Activated CD4-positive, alpha-beta memory T cell treated with anti-CD3 and anti-CD28 coated beads, Interleukin-2, amount 10 ng/mL, durations not matched to agents 7 days and 5 days (primary cell): ENCODE data around the gene MAPK8IP1. TPM values are rescaled to one million over a fixed set of nuclear protein-coding genes. Genes with fewer than 3 reads are reported as not detected.
A peak's percentile ranks its signal among the peaks of the same experiment; 100 is the strongest.

Experiments used
- CTCF ChIA-PET: fragments of 350-600 bp; sonication (Branson Sonifier 250); formaldehyde crosslinking; loops from one replicate; lab custom pipeline; 2021; ENCODE audit warnings: antibody characterized with exemption, inconsistent platforms; lab: Charles Lee
- POLR2A ChIA-PET: fragments of 350-600 bp; sonication (Branson Sonifier 250); formaldehyde crosslinking; loops from one replicate; lab custom pipeline; 2021; ENCODE audit warnings: antibody characterized with exemption; lab: Charles Lee
- DNase-seq: peaks from one replicate; pipeline ENCODE4 v3.0.0-alpha.2; 2020
- H3K27ac Mint-ChIP-seq: one replicate; pipeline ENCODE4 v1.8.0; 2021; ENCODE audit warnings: mild to moderate bottlenecking, mixed read lengths
- H3K27me3 Mint-ChIP-seq: one replicate; pipeline ENCODE4 v1.8.0; 2021; ENCODE audit warnings: mixed read lengths
- H3K36me3 Mint-ChIP-seq: one replicate; pipeline ENCODE4 v1.8.0; 2021; ENCODE audit warnings: low read depth, mixed read lengths
- H3K4me1 Mint-ChIP-seq: one replicate; pipeline ENCODE4 v1.8.0; 2021; ENCODE audit warnings: mixed read lengths
- H3K4me3 Mint-ChIP-seq: one replicate; pipeline ENCODE4 v1.8.0; 2021; ENCODE audit warnings: mild to moderate bottlenecking, mixed read lengths
- H3K9me3 Mint-ChIP-seq: one replicate; pipeline ENCODE4 v1.8.0; 2021; ENCODE audit warnings: mixed read lengths
- total RNA-seq, 2 experiments: library from RNA; stranded (reverse); gene quantifications; one replicate each; pipeline ENCODE4 v1.2.3, GENCODE V29; 2021

The MAPK8IP1 gene
- total RNA-seq, 2 experiments from 2014 or later: 0.48 to 0.50 TPM

GRCh38 chr11:45907911-45908370, 22.5 kb downstream of the MAPK8IP1 start:
- no peak overlapping the region for H3K4me3 Mint-ChIP-seq
- no peaks in the 10 kb centered on the region for H3K9me3 Mint-ChIP-seq
- no peaks in the 10 kb centered on the region for H3K27me3 Mint-ChIP-seq
- ChIA-PET CTCF (no interaction called here), POLR2A (interaction anchor here (2.7 kb wide), 1 partner anchor 9 kb away, joined by 12 read pairs; the partner anchor contains the start of gene PEX16)
- H3K27ac Mint-ChIP-seq: no peak overlapping the region
- H3K4me1 Mint-ChIP-seq: peaks cover 6% of the 10 kb centered on the region
- no peak for DNase-seq
- H3K36me3 Mint-ChIP-seq: peaks cover 9% of the 10 kb centered on the region

- no peaks in the 10 kb centered on the region for H3K9me3 Mint-ChIP-seq
- peaks cover 6% of the 10 kb centered on the region for H3K4me1 Mint-ChIP-seq
- H3K27ac Mint-ChIP-seq: no peak overlapping the region
- no peak for DNase-seq
- ChIA-PET CTCF (no interaction called here), POLR2A (interaction anchor here (2.7 kb wide), 1 partner anchor 8 kb away, joined by 12 read pairs; the partner anchor contains the start of gene PEX16)
- H3K4me3 Mint-ChIP-seq: no peak overlapping the region
- H3K27me3 Mint-ChIP-seq: no peaks in the 10 kb centered on the region
- H3K36me3 Mint-ChIP-seq: peaks cover 17% of the 10 kb centered on the region
Observed at GRCh38 chr11:45909594-45910475, 24.4 kb downstream of the MAPK8IP1 start.

GRCh38 chr11:45910623-45911022, 25.2 kb downstream of the MAPK8IP1 start:
- DNase-seq: no peak
- CTCF ChIA-PET: no interaction called here
- POLR2A ChIA-PET: no interaction called here
- H3K4me3 Mint-ChIP-seq: no peak overlapping the region
- peaks cover 8% of the 10 kb centered on the region for H3K4me1 Mint-ChIP-seq
- H3K9me3 Mint-ChIP-seq: no peaks in the 10 kb centered on the region
- no peaks in the 10 kb centered on the region for H3K27me3 Mint-ChIP-seq
- H3K36me3 Mint-ChIP-seq: peaks cover 21% of the 10 kb centered on the region
- H3K27ac Mint-ChIP-seq: no peak overlapping the region

- no peak overlapping the region for H3K27ac Mint-ChIP-seq
- H3K9me3 Mint-ChIP-seq: no peaks in the 10 kb centered on the region
- ChIA-PET POLR2A (no interaction called here), CTCF (interaction anchor here (1.4 kb wide), 1 partner anchor 51 kb away, joined by 3 read pairs; no protein-coding TSS in a partner anchor)
- H3K27me3 Mint-ChIP-seq: no peaks in the 10 kb centered on the region
- no peak overlapping the region for H3K4me3 Mint-ChIP-seq
- H3K4me1 Mint-ChIP-seq: peaks cover 19% of the 10 kb centered on the region
- H3K36me3 Mint-ChIP-seq: peaks cover 32% of the 10 kb centered on the region
- no peak for DNase-seq
Observed at GRCh38 chr11:45913514-45913913, 28.1 kb downstream of the MAPK8IP1 start.

GRCh38 chr11:45913942-45914635, 28.6 kb downstream of the MAPK8IP1 start:
- POLR2A ChIA-PET: no interaction called here
- no peaks in the 10 kb centered on the region for H3K9me3 Mint-ChIP-seq
- CTCF ChIA-PET: interaction anchor here (1.4 kb wide), 1 partner anchor 51 kb away, joined by 3 read pairs; no protein-coding TSS in a partner anchor
- H3K27ac Mint-ChIP-seq: no peak overlapping the region
- no peak overlapping the region for H3K4me3 Mint-ChIP-seq
- H3K27me3 Mint-ChIP-seq: no peaks in the 10 kb centered on the region
- no peak for DNase-seq
- H3K36me3 Mint-ChIP-seq: peaks cover 32% of the 10 kb centered on the region
- H3K4me1 Mint-ChIP-seq: peaks cover 24% of the 10 kb centered on the region

GRCh38 chr11:45915446-45915845, 30.0 kb downstream of the MAPK8IP1 start:
- peak overlapping the region; percentile 31 for H3K27ac Mint-ChIP-seq
- no peaks in the 10 kb centered on the region for H3K9me3 Mint-ChIP-seq
- CTCF ChIA-PET: no interaction called here
- DNase-seq: no peak
- no peaks in the 10 kb centered on the region for H3K27me3 Mint-ChIP-seq
- H3K36me3 Mint-ChIP-seq: peaks cover 32% of the 10 kb centered on the region
- H3K4me1 Mint-ChIP-seq: peaks cover 37% of the 10 kb centered on the region
- POLR2A ChIA-PET: interaction anchor here (0.8 to 6.1 kb wide), 2 partner anchors 14 to 25 kb away, joined by 3 to 78 read pairs; no protein-coding TSS in a partner anchor
- peak overlapping the region; percentile 17 for H3K4me3 Mint-ChIP-seq

GRCh38 chr11:45917286-45917622, 31.8 kb downstream of the MAPK8IP1 start:
- Mint-ChIP-seq H3K36me3 (peaks cover 24% of the 10 kb centered on the region), H3K4me1 (peaks cover 41% of the 10 kb centered on the region), H3K27ac (peak overlapping the region; percentile 97), H3K27me3 (peaks cover 6% of the 10 kb centered on the region), H3K4me3 (peak overlapping the region; percentile 97), H3K9me3 (no peaks in the 10 kb centered on the region)
- POLR2A ChIA-PET: interaction anchor here (0.7 to 6.1 kb wide), 15 partner anchors 8 to 146 kb away, joined by 3 to 78 read pairs (median 6); partner anchors contain the start of genes CRY2 and SLC35C1
- CTCF ChIA-PET: interaction anchor here (0.9 to 1.9 kb wide), 9 partner anchors 13 to 436 kb away, joined by 3 to 12 read pairs (median 4); partner anchors contain the start of gene CRY2
- DNase-seq: peak; percentile 41

GRCh38 chr11:45917623-45918330, 32.3 kb downstream of the MAPK8IP1 start, which contains the start of gene PEX16:
PEX16 (minus strand) TSS chr11:45917877; CDS start chr11:45917811, 66 bp downstream.
- Mint-ChIP-seq H3K36me3 (peaks cover 24% of the 10 kb centered on the region), H3K27me3 (peaks cover 6% of the 10 kb centered on the region), H3K9me3 (no peaks in the 10 kb centered on the region), H3K27ac (peak within 1 kb of the TSS; percentile 97), H3K4me3 (peak within 1 kb of the TSS; percentile 97), H3K4me1 (peaks cover 41% of the 10 kb centered on the region)
- peak; percentile 97 for DNase-seq
- ChIA-PET CTCF (interaction anchor here (0.9 to 1.9 kb wide), 12 partner anchors 12 to 436 kb away, joined by 3 to 12 read pairs (median 6); partner anchors contain the start of gene CRY2), POLR2A (interaction anchor here (0.7 to 6.1 kb wide), 18 partner anchors 8 to 326 kb away, joined by 3 to 78 read pairs (median 5); partner anchors contain the start of genes CRY2 and SLC35C1)

- H3K36me3 Mint-ChIP-seq: peaks cover 22% of the 10 kb centered on the region
- H3K4me1 Mint-ChIP-seq: peaks cover 44% of the 10 kb centered on the region
- no peaks in the 10 kb centered on the region for H3K9me3 Mint-ChIP-seq
- H3K27ac Mint-ChIP-seq: peak overlapping the region; percentile 97
- POLR2A ChIA-PET: interaction anchor here (0.9 to 6.1 kb wide), 14 partner anchors 10 to 325 kb away, joined by 3 to 78 read pairs (median 8); partner anchors contain the start of genes CRY2 and SLC35C1
- H3K27me3 Mint-ChIP-seq: peaks cover 9% of the 10 kb centered on the region
- CTCF ChIA-PET: interaction anchor here (0.9 to 1.9 kb wide), 11 partner anchors 12 to 320 kb away, joined by 3 to 12 read pairs (median 8); partner anchors contain the start of gene CRY2
- H3K4me3 Mint-ChIP-seq: peak overlapping the region; percentile 97
- DNase-seq: peak; percentile 78
Observed at GRCh38 chr11:45918331-45918941, 33.0 kb downstream of the MAPK8IP1 start.

- peaks cover 17% of the 10 kb centered on the region for H3K36me3 Mint-ChIP-seq
- peak overlapping the region; percentile 97 for H3K27ac Mint-ChIP-seq
- DNase-seq: no peak
- POLR2A ChIA-PET: interaction anchor here (1.0 to 6.1 kb wide), 6 partner anchors 10 to 324 kb away, joined by 3 to 78 read pairs (median 13); partner anchors contain the start of genes CRY2 and SLC35C1
- CTCF ChIA-PET: interaction anchor here (1.6 to 1.9 kb wide), 5 partner anchors 11 to 87 kb away, joined by 10 to 12 read pairs (median 11); no protein-coding TSS in a partner anchor
- peaks cover 45% of the 10 kb centered on the region for H3K4me1 Mint-ChIP-seq
- peaks cover 13% of the 10 kb centered on the region for H3K27me3 Mint-ChIP-seq
- no peaks in the 10 kb centered on the region for H3K9me3 Mint-ChIP-seq
- peak overlapping the region; percentile 97 for H3K4me3 Mint-ChIP-seq
Observed at GRCh38 chr11:45918962-45919675, 33.7 kb downstream of the MAPK8IP1 start.
